Subcutaneous abdominal adipose tissue (tissue), 5 donors: ENCODE results near the gene BICD1.

Experiments
- H3K27ac ChIP-seq: one replicate; pipeline ENCODE4 v1.7.0; 2013; ENCODE audit warnings: low read depth, mild to moderate bottlenecking, inconsistent platforms, low read length, moderate library complexity
- H3K27me3 ChIP-seq, 5 donors: one replicate each; pipeline ENCODE4 v1.7.0; 2013; ENCODE audit warnings: low read length in 5 of 5, inconsistent platforms in 1 of 5; ENCODE audit not compliant: control insufficient read depth in 5 of 5, insufficient read depth in 4 of 5
- H3K36me3 ChIP-seq, 5 donors: one replicate each; pipeline ENCODE4 v1.7.0; 2013; ENCODE audit warnings: low read length in 5 of 5; ENCODE audit not compliant: control insufficient read depth in 5 of 5, insufficient read depth in 5 of 5
- H3K4me1 ChIP-seq, 5 donors: one replicate each; pipeline ENCODE4 v1.7.0; 2013; ENCODE audit warnings: low read length in 5 of 5, mild to moderate bottlenecking in 3 of 5, moderate library complexity in 1 of 5; ENCODE audit not compliant: control insufficient read depth in 5 of 5, insufficient read depth in 5 of 5
- H3K4me3 ChIP-seq, 5 donors: one replicate each; pipeline ENCODE4 v1.7.0; 2013; ENCODE audit warnings: low read length in 5 of 5, low read depth in 1 of 5
- H3K9ac ChIP-seq, 5 donors: one replicate each; pipeline ENCODE4 v1.7.0; 2013; ENCODE audit warnings: low read length in 5 of 5, mild to moderate bottlenecking in 4 of 5, moderate library complexity in 3 of 5
- H3K9me3 ChIP-seq, 5 donors: one replicate each; pipeline ENCODE4 v1.7.0; 2013; ENCODE audit warnings: low read length in 5 of 5; ENCODE audit not compliant: control insufficient read depth in 5 of 5
- donor health status: healthy.
- donor health status: healthy.
- donor health status: healthy.
- donor health status: healthy.
- donor health status: healthy.

The BICD1 gene

GRCh38 chr12:32100361-32100760, 6.3 kb upstream of the BICD1 start:
- no peaks in the 10 kb centered on the region for H3K4me1 ChIP-seq
- H3K4me3 ChIP-seq: no peak overlapping the region
- H3K27me3 ChIP-seq: no peaks in the 10 kb centered on the region
- no peak overlapping the region for H3K9ac ChIP-seq
- no peaks in the 10 kb centered on the region for H3K9me3 ChIP-seq
- no peak overlapping the region for H3K27ac ChIP-seq
- H3K36me3 ChIP-seq: no peaks in the 10 kb centered on the region

- no peak overlapping the region for H3K4me3 ChIP-seq
- no peaks in the 10 kb centered on the region for H3K9me3 ChIP-seq
- H3K4me1 ChIP-seq: peaks cover 0 to 2% (median 1%) of the 10 kb centered on the region in 5 donors
- H3K9ac ChIP-seq: no peak overlapping the region
- H3K36me3 ChIP-seq: no peaks in the 10 kb centered on the region
- no peak overlapping the region for H3K27ac ChIP-seq
- no peaks in the 10 kb centered on the region for H3K27me3 ChIP-seq
Observed at GRCh38 chr12:32100888-32101287, 5.8 kb upstream of the BICD1 start.

GRCh38 chr12:32102234-32102633, 4.4 kb upstream of the BICD1 start:
- no peak overlapping the region for H3K4me3 ChIP-seq
- peaks cover 0 to 13% (median 13%) of the 10 kb centered on the region in 5 donors for H3K4me1 ChIP-seq
- no peak overlapping the region for H3K9ac ChIP-seq
- no peak overlapping the region for H3K27ac ChIP-seq
- H3K9me3 ChIP-seq: no peaks in the 10 kb centered on the region
- H3K36me3 ChIP-seq: no peaks in the 10 kb centered on the region
- no peaks in the 10 kb centered on the region for H3K27me3 ChIP-seq

- Histone ChIP-seq H3K27ac (no peak overlapping the region), H3K9ac (no peak overlapping the region), H3K4me3 (no peak overlapping the region), H3K27me3 (no peaks in the 10 kb centered on the region), H3K4me1 (peaks cover 3 to 25% (median 18%) of the 10 kb centered on the region in 5 donors), H3K9me3 (no peaks in the 10 kb centered on the region), H3K36me3 (no peaks in the 10 kb centered on the region)
Observed at GRCh38 chr12:32104572-32105355, 1.9 kb upstream of the BICD1 start.

GRCh38 chr12:32105986-32106516, 596 bp upstream of the BICD1 start:
- Histone ChIP-seq H3K4me1 (peaks cover 3 to 25% (median 18%) of the 10 kb centered on the region in 5 donors), H3K9ac (peak overlapping the region in 3 of 5 donors; percentile 66 to 78 (median 68)), H3K27me3 (no peaks in the 10 kb centered on the region), H3K9me3 (no peaks in the 10 kb centered on the region), H3K36me3 (no peaks in the 10 kb centered on the region), H3K4me3 (peak overlapping the region; percentile 62 to 90 (median 82)), H3K27ac (peak overlapping the region; percentile 50)

GRCh38 chr12:32107359-32108267, 966 bp downstream of the BICD1 start:
- Histone ChIP-seq H3K9me3 (no peaks in the 10 kb centered on the region), H3K9ac (peak overlapping the region; percentile 11 to 82 (median 47)), H3K27me3 (no peaks in the 10 kb centered on the region), H3K36me3 (no peaks in the 10 kb centered on the region), H3K27ac (peak overlapping the region; percentile 50), H3K4me1 (peaks cover 3 to 25% (median 18%) of the 10 kb centered on the region in 5 donors), H3K4me3 (peak overlapping the region; percentile 77 to 90 (median 82))

GRCh38 chr12:32108787-32109186, 2.1 kb downstream of the BICD1 start:
- Histone ChIP-seq H3K27me3 (no peaks in the 10 kb centered on the region), H3K4me3 (no peak overlapping the region), H3K9me3 (no peaks in the 10 kb centered on the region), H3K4me1 (peaks cover 3 to 25% (median 18%) of the 10 kb centered on the region in 5 donors), H3K27ac (no peak overlapping the region), H3K36me3 (no peaks in the 10 kb centered on the region), H3K9ac (no peak overlapping the region)

GRCh38 chr12:32110417-32110816, 3.8 kb downstream of the BICD1 start:
- no peak overlapping the region for H3K9ac ChIP-seq
- no peaks in the 10 kb centered on the region for H3K36me3 ChIP-seq
- H3K4me3 ChIP-seq: no peak overlapping the region
- no peaks in the 10 kb centered on the region for H3K9me3 ChIP-seq
- peaks cover 3 to 25% (median 19%) of the 10 kb centered on the region in 5 donors for H3K4me1 ChIP-seq
- H3K27me3 ChIP-seq: no peaks in the 10 kb centered on the region
- no peak overlapping the region for H3K27ac ChIP-seq

GRCh38 chr12:32110942-32111341, 4.3 kb downstream of the BICD1 start:
- Histone ChIP-seq H3K27me3 (no peaks in the 10 kb centered on the region), H3K27ac (no peak overlapping the region), H3K36me3 (no peaks in the 10 kb centered on the region), H3K9me3 (no peaks in the 10 kb centered on the region), H3K4me3 (no peak overlapping the region), H3K4me1 (peaks cover 3 to 28% (median 22%) of the 10 kb centered on the region in 5 donors), H3K9ac (no peak overlapping the region)
